Cardiac fibroblast (primary cell): ENCODE data around the gene COL25A1.

Experiments
- DNase-seq, 2 donors: peaks; one replicate each; pipeline versions ENCODE4 v3.0.0 to v3.0.0-alpha.2; 2010; ENCODE audit warnings: low read depth in 2 of 2
- H3K4me3 ChIP-seq, 2 donors: replicated peaks in 1 of 2; 1 replicate in 1 of 2; 2 replicates in 1 of 2; pipeline ENCODE4 v1.5.1; 2011; ENCODE audit warnings: low read depth in 2 of 2, low read length in 2 of 2, mild to moderate bottlenecking in 2 of 2, moderate library complexity in 1 of 2
- CTCF ChIP-seq: IDR thresholded peaks from one replicate; pipeline ENCODE4 v1.5.1; 2011; ENCODE audit warnings: low read depth, mild to moderate bottlenecking, low read length, inconsistent platforms

Gene COL25A1

GRCh38 chr4:108919226-108919893 lies 383.1 kb downstream of the COL25A1 start:
- H3K4me3 ChIP-seq, result no peak overlapping the region
- DNase-seq, result no peak
- no peak for TF ChIP-seq CTCF

- no peak overlapping the region for H3K4me3 ChIP-seq
- DNase-seq, result no peak
- no peak for TF ChIP-seq CTCF
These were observed 385.2 kb downstream of the COL25A1 start for GRCh38 chr4:108917255-108917654.

- no peak for DNase-seq
- no peak overlapping the region for H3K4me3 ChIP-seq
- no peak for TF ChIP-seq CTCF
These were observed 385.8 kb downstream of the COL25A1 start for GRCh38 chr4:108916638-108917037.

- no peak for DNase-seq
- TF ChIP-seq CTCF, result no peak
These were observed 395.5 kb downstream of the COL25A1 start for GRCh38 chr4:108906866-108907367.

GRCh38 chr4:108906006-108906405 lies 396.5 kb downstream of the COL25A1 start:
- TF ChIP-seq CTCF, result no peak
- no peak overlapping the region for H3K4me3 ChIP-seq
- DNase-seq, result no peak

More at GRCh38 chr4:108906866-108907367, 395.5 kb downstream of the COL25A1 start:
- H3K4me3 ChIP-seq, result no peak overlapping the region

GRCh38 chr4:108903464-108904221 lies 398.8 kb downstream of the COL25A1 start:
- TF ChIP-seq CTCF, result no peak
- DNase-seq, result no peak
- H3K4me3 ChIP-seq, result no peak overlapping the region
